GM19351 (cell line): Measurements from ENCODE around the gene CROT.

Experiments
- ATAC-seq: cut with Tn5 transposase; IDR thresholded peaks from one replicate; pipeline ENCODE4 v1.9.1; 2021; ENCODE audit warnings: mild to moderate bottlenecking, moderate library complexity; ENCODE audit not compliant: unreplicated experiment

Gene CROT

GRCh38 chr7:87413029-87413428 lies 67.6 kb downstream of the CROT start:
- no peak for ATAC-seq

- ATAC-seq, result no peak
Observed at GRCh38 chr7:87413951-87414793, 68.7 kb downstream of the CROT start.

- no peak for ATAC-seq
Observed at GRCh38 chr7:87414794-87415188, 69.3 kb downstream of the CROT start.

- ATAC-seq, result peak; percentile 83
Observed at GRCh38 chr7:87416682-87417587, 71.5 kb downstream of the CROT start.

GRCh38 chr7:87420173-87420572 lies 74.7 kb downstream of the CROT start:
- ATAC-seq, result no peak

- no peak for ATAC-seq
Observed at GRCh38 chr7:87424075-87424474, 78.6 kb downstream of the CROT start.

GRCh38 chr7:87426160-87426559 lies 80.7 kb downstream of the CROT start:
- ATAC-seq, result peak; percentile 63

GRCh38 chr7:87427288-87427687 lies 81.8 kb downstream of the CROT start:
- ATAC-seq, result no peak

GRCh38 chr7:87432536-87432935 lies 87.1 kb downstream of the CROT start:
- no peak for ATAC-seq

- ATAC-seq, result no peak
Observed at GRCh38 chr7:87435546-87435945, 90.1 kb downstream of the CROT start.

GRCh38 chr7:87445897-87446296 lies 100.4 kb downstream of the CROT start:
- ATAC-seq, result peak; percentile 97

- no peak for ATAC-seq
Observed at GRCh38 chr7:87447116-87447635, 101.7 kb downstream of the CROT start.

GRCh38 chr7:87448388-87448787 lies 102.9 kb downstream of the CROT start:
- ATAC-seq, result no peak
